K562 (cell line): ENCODE measurements around the gene UFSP1. TPM values are rescaled to one million over a fixed set of nuclear protein-coding genes. Genes with fewer than 3 reads are reported as not detected.
A peak's percentile ranks its signal among the peaks of the same experiment; 100 is the strongest.

Experiments
- BMI1 ChIP-seq: fragments of 150-350 bp; IDR thresholded peaks from 2 replicates; pipeline ENCODE4 v1.6.1; 2014; ENCODE audit warnings: low read length
- CBFA2T3 ChIP-seq: fragments of 450-650 bp; IDR thresholded peaks from 2 replicates; pipeline ENCODE4 v1.6.1; 2017
- CHD2 ChIP-seq: IDR thresholded peaks from 2 replicates; pipeline ENCODE4 v1.6.1; 2011; ENCODE audit warnings: low read depth, low read length
- COPS2 ChIP-seq: fragments of 450-650 bp; conservative IDR thresholded peaks from 2 replicates; pipeline ENCODE4 v1.6.1; 2016; ENCODE audit warnings: mild to moderate bottlenecking, moderate library complexity
- CTCF ChIP-seq, 3 experiments: IDR thresholded peaks in 2 of 3; conservative IDR thresholded peaks in 1 of 3; 2 replicates each; pipeline ENCODE4 v1.5.1; 2011 to 2012; ENCODE audit warnings: low read length in 3 of 3, mild to moderate bottlenecking in 3 of 3, control low read depth in 2 of 3, improper control_type of control experiment in 1 of 3, inconsistent platforms in 1 of 3, low read depth in 1 of 3, mixed read lengths in 1 of 3, moderate library complexity in 1 of 3; ENCODE audit not compliant: insufficient read depth in 2 of 3
- EGR1 ChIP-seq: fragments of 450-650 bp; conservative IDR thresholded peaks from 2 replicates; pipeline ENCODE4 v1.6.1; 2017; ENCODE audit warnings: mild to moderate bottlenecking
- GTF2F1 ChIP-seq: IDR thresholded peaks from 2 replicates; pipeline ENCODE4 v1.6.1; 2011; ENCODE audit warnings: low read depth, low read length, improper control_type of control experiment
- HEY1 ChIP-seq: fragments of 250-450 bp; sonication (Bioruptor Pico); IDR thresholded peaks from 2 replicates; pipeline ENCODE4 v1.5.0; 2020; ENCODE audit warnings: mild to moderate bottlenecking, moderate library complexity, borderline replicate concordance
- HMG20B ChIP-seq: fragments of 250-450 bp; sonication (Bioruptor Pico); IDR thresholded peaks from 2 replicates; pipeline ENCODE4 v1.5.0; 2021; ENCODE audit warnings: mild to moderate bottlenecking
- HNRNPL ChIP-seq: fragments of 200-400 bp; formaldehyde crosslinking; IDR thresholded peaks from 2 replicates; pipeline ENCODE4 v1.6.1; 2017; ENCODE audit warnings: low read depth, mild to moderate bottlenecking, low read length
- ILF3 ChIP-seq: fragments of 450-650 bp; IDR thresholded peaks from 2 replicates; pipeline ENCODE4 v1.6.1; 2018; ENCODE audit warnings: antibody characterized with exemption, mild to moderate bottlenecking, moderate library complexity, borderline replicate concordance
- IRF2 ChIP-seq: sonication (generic); formaldehyde crosslinking; IDR thresholded peaks from 2 replicates; pipeline ENCODE4 v1.8.1; 2022; ENCODE audit warnings: mild to moderate bottlenecking, missing genetic modification reagents
- IRF9 ChIP-seq: fragments of 450-650 bp; IDR thresholded peaks from 2 replicates; pipeline ENCODE4 v1.6.1; 2016; ENCODE audit warnings: missing biosample characterization, missing genetic modification characterization
- KDM4B ChIP-seq, 2 experiments: fragments of 450-650 bp in 1 of 2; sonication (generic) in 1 of 2; IDR thresholded peaks; 2 replicates each; pipeline ENCODE4 v1.6.1; 2016 to 2017; ENCODE audit warnings: borderline replicate concordance in 2 of 2, antibody characterized with exemption in 1 of 2, low read depth in 1 of 2, mild to moderate bottlenecking in 1 of 2
- KLF1 ChIP-seq: fragments of 450-650 bp; IDR thresholded peaks from 2 replicates; pipeline ENCODE4 v1.6.1; 2016; ENCODE audit warnings: missing genetic modification characterization, missing compliant biosample characterization
- MED1 ChIP-seq: sonication (generic); formaldehyde crosslinking; IDR thresholded peaks from 2 replicates; pipeline ENCODE4 v1.8.1; 2023; ENCODE audit warnings: missing genetic modification reagents, borderline replicate concordance
- MYC ChIP-seq, 2 experiments: fragments of 250-450 bp in 1 of 2; sonication (Bioruptor Pico) in 1 of 2; IDR thresholded peaks; 2 replicates each; pipeline versions ENCODE4 v1.5.1 to v1.6.1; 2012 to 2021; ENCODE audit warnings: low read depth in 2 of 2, borderline replicate concordance in 1 of 2, improper control_type of control experiment in 1 of 2, low read length in 1 of 2, mild to moderate bottlenecking in 1 of 2, moderate library complexity in 1 of 2
- NR3C1 ChIP-seq: sonication (generic); formaldehyde crosslinking; IDR thresholded peaks from 2 replicates; pipeline ENCODE4 v1.8.1; 2022; ENCODE audit warnings: missing genetic modification reagents
- RFX7 ChIP-seq: fragments of 250-450 bp; sonication (Bioruptor Pico); IDR thresholded peaks from 2 replicates; pipeline ENCODE4 v1.5.1; 2021; ENCODE audit warnings: mild to moderate bottlenecking
- SMAD2 ChIP-seq: fragments of 150-350 bp; IDR thresholded peaks from 2 replicates; pipeline ENCODE4 v1.6.1; 2014; ENCODE audit warnings: low read depth, mild to moderate bottlenecking, low read length
- TAL1 ChIP-seq: fragments of 450-650 bp; IDR thresholded peaks from 2 replicates; pipeline ENCODE4 v1.6.1; 2016; ENCODE audit warnings: mild to moderate bottlenecking
- WHSC1 ChIP-seq: IDR thresholded peaks from one replicate; pipeline ENCODE4 v1.6.1; 2012; ENCODE audit warnings: low read length, control low read depth, inconsistent platforms
- XRCC5 ChIP-seq: fragments of 200-400 bp; formaldehyde crosslinking; IDR thresholded peaks from 2 replicates; pipeline ENCODE4 v1.6.1; 2017; ENCODE audit warnings: low read depth, mild to moderate bottlenecking, low read length
- ZFP1 ChIP-seq: fragments of 450-650 bp; formaldehyde crosslinking; IDR thresholded peaks from 2 replicates; pipeline ENCODE4 v1.4.0; 2020; ENCODE audit warnings: mild to moderate bottlenecking, mixed read lengths
- ZNF146 ChIP-seq: IDR thresholded peaks from one replicate; pipeline ENCODE4 v1.6.1; 2018; ENCODE audit warnings: missing compliant biosample characterization; ENCODE audit not compliant: unreplicated experiment
- ZNF212 ChIP-seq: fragments of 450-650 bp; formaldehyde crosslinking; IDR thresholded peaks from 2 replicates; pipeline ENCODE4 v1.4.0; 2020; ENCODE audit warnings: mild to moderate bottlenecking
- ZNF3 ChIP-seq: fragments of 250-450 bp; sonication (Bioruptor Pico); IDR thresholded peaks from 2 replicates; pipeline ENCODE4 v1.5.0; 2021; ENCODE audit warnings: mild to moderate bottlenecking, moderate library complexity
- polyA plus RNA-seq, 8 experiments: library from polyadenylated mRNA; depleted of rRNA in 4 of 8; stranded (reverse) in 5 of 8; unstranded in 3 of 8; fragments of >200 nt; fragmentation: Nextera tagmentation in 2 of 8; fragmentation: Illumina TruSeq in 1 of 8; extraction: Ambion mirVana in 2 of 8; extraction: Trizol in 1 of 8; gene quantifications; 2 replicates each; pipeline versions ENCODE4 v1.2.1 to v1.2.3, GENCODE V29; 2011 to 2014; ENCODE audit warnings: inconsistent platforms in 1 of 8, missing spikeins in 1 of 8
- total RNA-seq, 7 experiments: library from RNA; depleted of rRNA in 6 of 7; stranded (reverse); fragments of >200 nt in 6 of 7; fragmentation: Illumina TruSeq in 2 of 7; extraction: Trizol in 2 of 7; gene quantifications; 2 replicates each; pipeline versions ENCODE4 v1.2.1 to v1.2.3, GENCODE V29; 2011 to 2021; ENCODE audit warnings: low replicate concordance in 1 of 7
- TF ChIP-seq, protein P1 (sequence below): fragments of 250-450 bp; sonication (Bioruptor Pico); IDR thresholded peaks from 2 replicates; pipeline ENCODE4 v1.8.0; 2021; ENCODE audit warnings: borderline replicate concordance, mild to moderate bottlenecking, moderate library complexity; ENCODE audit not compliant: poor library complexity, severe bottlenecking

The UFSP1 gene
- total and polyA plus RNA-seq, 9 of the 15 experiments (the other 6 are each of a cell fraction or from before 2014, with no cell fraction given): 0.50 to 18.8 (median 2.1) TPM

GRCh38 chr7:100894860-100895700 lies 5.6 kb upstream of the UFSP1 start (continued):
- TF ChIP-seq RFX7 (CRISPR knock-in tag) (no peak), IRF9 (tag) (no peak), GTF2F1 (no peak), WHSC1 (no peak), CTCF (IDR thresholded peaks at IDR 0.05 in 2 of 3, conservative IDR thresholded peaks at IDR 0.05 in 1 of 3; ENCODE audit: insufficient read depth in 2 of 3, low read depth in 1 of 3, low read length in 3 of 3) (peak; percentile 87 to 88 (median 87)), HMG20B (CRISPR knock-in tag) (no peak), ZNF3 (CRISPR knock-in tag) (no peak), CHD2 (no peak), KDM4B (IDR thresholded peaks at IDR 0.05; ENCODE audit: borderline replicate concordance in 2 of 2, low read depth in 1 of 2) (0 out of 4 replicates have a peak, but pooled peaks of 1 of the 2 experiments have one; percentile 42), KLF1 (tag) (no peak), NR3C1 (no peak), EGR1 (peak; percentile 94), ZFP1 (CRISPR knock-in tag) (no peak), ZNF146 (CRISPR knock-in tag) (no peak), ILF3 (no peak), MED1 (no peak), IRF2 (CRISPR knock-in tag) (no peak), XRCC5 (0 out of 2 replicates have a peak, but pooled peaks have one; percentile 49), HNRNPL (no peak), MYC (IDR thresholded peaks at IDR 0.05; ENCODE audit: low read depth, low read length) (no peak), MYC (CRISPR knock-in tag; IDR thresholded peaks at IDR 0.05; ENCODE audit: borderline replicate concordance, low read depth) (no peak), COPS2 (no peak), ZNF212 (no peak), SMAD2 (no peak), HEY1 (CRISPR knock-in tag) (no peak), CBFA2T3 (no peak), BMI1 (no peak), TAL1 (no peak)
- TF ChIP-seq, protein P1, sequence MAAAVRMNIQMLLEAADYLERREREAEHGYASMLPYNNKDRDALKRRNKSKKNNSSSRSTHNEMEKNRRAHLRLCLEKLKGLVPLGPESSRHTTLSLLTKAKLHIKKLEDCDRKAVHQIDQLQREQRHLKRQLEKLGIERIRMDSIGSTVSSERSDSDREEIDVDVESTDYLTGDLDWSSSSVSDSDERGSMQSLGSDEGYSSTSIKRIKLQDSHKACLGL (CRISPR knock-in tag): no peak
